ENCODE measurements around the gene MAP2K6.

DNA sequence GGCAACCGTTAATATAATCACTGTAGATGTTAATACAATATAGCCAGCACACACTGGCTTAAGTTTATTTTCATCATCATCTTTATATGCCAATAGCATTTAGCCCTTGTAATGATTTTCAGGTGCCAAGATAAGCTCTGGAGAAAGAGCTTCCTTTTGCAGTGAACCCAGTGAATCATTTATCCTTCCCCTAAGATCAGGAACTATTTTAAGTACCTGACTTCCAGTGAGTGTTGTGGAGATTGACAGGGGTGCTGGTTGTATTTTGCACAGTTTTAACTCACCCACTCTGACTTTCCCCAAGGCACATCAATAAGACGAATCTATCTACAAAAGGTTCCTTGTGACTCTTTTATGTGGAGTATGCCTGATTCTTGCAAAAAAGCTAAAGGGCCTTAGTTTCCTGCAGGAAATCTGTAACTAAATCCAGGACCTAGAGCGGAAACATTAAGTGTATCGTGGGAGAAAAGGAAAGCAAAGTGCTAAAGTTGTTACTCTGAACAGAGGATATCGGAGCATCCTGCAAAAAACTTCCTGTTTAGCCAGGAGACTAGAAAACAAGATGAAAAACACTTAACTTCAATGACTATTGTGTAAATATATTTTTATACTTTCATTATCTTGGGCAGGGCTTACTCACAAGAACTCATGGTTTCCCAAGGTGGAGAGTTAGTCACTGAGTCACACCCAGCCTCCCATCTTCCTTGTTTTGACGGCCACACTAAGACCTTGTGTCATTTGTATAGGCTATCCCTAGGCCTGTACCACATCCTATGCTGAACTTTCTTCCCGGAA lies 183.6 kb downstream of the MAP2K6 start:
- no peak for TF ChIP-seq ELF4 (IDR thresholded peaks at IDR 0.05)
- no peak for TF ChIP-seq FOXK2 (IDR thresholded peaks at IDR 0.05)
- TF ChIP-seq BHLHE40 (IDR thresholded peaks at IDR 0.05; ENCODE audit: borderline replicate concordance): no peak
- TF ChIP-seq FOXM1 (IDR thresholded peaks at IDR 0.05; ENCODE audit: borderline replicate concordance): no peak
- TF ChIP-seq SUZ12 (IDR thresholded peaks at IDR 0.05): no peak
